Measurements from ENCODE around the gene SPRED1.
"Not testable (repeated sequence)": the region's sequence is repeated elsewhere in the genome, so short reads cannot be mapped to it uniquely, and the experiment has no call there.

DNA sequence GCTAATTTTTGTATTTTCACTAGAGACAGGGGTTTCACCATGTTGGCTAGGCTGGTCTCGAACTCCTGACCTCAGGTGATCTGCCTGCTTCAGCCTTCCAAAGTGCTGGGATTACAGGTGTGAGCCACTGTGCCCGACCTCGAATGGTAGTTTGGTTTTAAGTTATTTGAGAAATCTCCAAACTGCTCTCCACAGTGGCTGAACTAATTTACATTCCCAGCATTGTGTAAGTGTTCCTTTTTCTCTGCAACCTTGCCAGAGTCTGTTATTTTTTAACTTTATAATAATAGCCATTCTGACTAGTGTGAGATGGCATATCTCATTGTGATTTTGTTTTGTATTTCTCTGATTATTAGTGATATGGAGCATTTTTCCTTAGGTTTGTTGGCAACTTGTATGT lies 19.8 kb downstream of the SPRED1 start:
- TF ChIP-seq, protein P1, sequence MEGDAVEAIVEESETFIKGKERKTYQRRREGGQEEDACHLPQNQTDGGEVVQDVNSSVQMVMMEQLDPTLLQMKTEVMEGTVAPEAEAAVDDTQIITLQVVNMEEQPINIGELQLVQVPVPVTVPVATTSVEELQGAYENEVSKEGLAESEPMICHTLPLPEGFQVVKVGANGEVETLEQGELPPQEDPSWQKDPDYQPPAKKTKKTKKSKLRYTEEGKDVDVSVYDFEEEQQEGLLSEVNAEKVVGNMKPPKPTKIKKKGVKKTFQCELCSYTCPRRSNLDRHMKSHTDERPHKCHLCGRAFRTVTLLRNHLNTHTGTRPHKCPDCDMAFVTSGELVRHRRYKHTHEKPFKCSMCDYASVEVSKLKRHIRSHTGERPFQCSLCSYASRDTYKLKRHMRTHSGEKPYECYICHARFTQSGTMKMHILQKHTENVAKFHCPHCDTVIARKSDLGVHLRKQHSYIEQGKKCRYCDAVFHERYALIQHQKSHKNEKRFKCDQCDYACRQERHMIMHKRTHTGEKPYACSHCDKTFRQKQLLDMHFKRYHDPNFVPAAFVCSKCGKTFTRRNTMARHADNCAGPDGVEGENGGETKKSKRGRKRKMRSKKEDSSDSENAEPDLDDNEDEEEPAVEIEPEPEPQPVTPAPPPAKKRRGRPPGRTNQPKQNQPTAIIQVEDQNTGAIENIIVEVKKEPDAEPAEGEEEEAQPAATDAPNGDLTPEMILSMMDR (IDR thresholded peaks at IDR 0.05), result not testable (repeated sequence)
- TF ChIP-seq EZH2 (IDR thresholded peaks at IDR 0.05; ENCODE audit: borderline replicate concordance, insufficient read depth, low read depth, low read length, poor library complexity, severe bottlenecking), result not testable (repeated sequence)
